Limb (tissue), 2 donors: ENCODE results near the gene DMPK.
"Not testable (repeated sequence)": the region's sequence is repeated elsewhere in the genome, so short reads cannot be mapped to it uniquely, and the experiment has no call there.

Source experiments
- DNase-seq, 2 donors: peaks; one replicate each; pipeline ENCODE4 v3.0.0-alpha.2; 2016; ENCODE audit errors: extremely low spot score in 2 of 2

The DMPK gene

DNA sequence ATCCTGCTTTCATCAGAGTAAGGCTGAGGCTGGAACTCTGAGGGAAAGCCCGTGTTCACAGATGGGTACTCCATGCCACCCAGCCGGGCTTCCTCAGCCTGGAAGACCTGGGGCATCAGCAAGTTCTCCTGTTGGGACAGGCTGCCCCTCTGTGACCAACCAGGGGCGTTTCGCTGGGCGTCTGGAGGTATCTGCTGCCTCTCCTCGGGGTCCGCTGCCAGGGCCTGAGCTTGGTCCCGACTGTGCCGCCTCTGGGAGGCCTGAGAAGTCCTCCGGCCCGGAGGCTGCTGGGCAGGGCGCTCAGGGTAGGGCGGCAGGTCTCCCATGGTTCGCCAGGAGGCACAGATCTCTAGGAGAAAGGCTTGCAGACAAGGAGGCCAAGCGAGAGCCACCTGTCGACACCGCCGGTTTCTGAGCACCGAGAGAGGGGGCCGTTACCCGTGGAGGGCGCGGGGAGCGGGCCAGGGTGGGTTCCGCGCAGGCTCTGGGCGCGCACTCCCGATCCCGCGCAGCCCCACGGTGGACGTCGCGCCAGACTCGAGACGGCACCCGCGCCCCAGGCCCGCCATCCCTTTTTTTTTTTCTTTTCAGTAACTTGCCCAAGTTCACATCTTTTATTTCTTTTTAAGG, 32.7 kb upstream of the DMPK start, which contains the start of gene RSPH6A:
Gene RSPH6A, minus strand, starts transcription at position 458 of the 630 bp plus-strand sequence. Its CDS starts 132 bp downstream, at position 326.
- no peak for DNase-seq

DNA sequence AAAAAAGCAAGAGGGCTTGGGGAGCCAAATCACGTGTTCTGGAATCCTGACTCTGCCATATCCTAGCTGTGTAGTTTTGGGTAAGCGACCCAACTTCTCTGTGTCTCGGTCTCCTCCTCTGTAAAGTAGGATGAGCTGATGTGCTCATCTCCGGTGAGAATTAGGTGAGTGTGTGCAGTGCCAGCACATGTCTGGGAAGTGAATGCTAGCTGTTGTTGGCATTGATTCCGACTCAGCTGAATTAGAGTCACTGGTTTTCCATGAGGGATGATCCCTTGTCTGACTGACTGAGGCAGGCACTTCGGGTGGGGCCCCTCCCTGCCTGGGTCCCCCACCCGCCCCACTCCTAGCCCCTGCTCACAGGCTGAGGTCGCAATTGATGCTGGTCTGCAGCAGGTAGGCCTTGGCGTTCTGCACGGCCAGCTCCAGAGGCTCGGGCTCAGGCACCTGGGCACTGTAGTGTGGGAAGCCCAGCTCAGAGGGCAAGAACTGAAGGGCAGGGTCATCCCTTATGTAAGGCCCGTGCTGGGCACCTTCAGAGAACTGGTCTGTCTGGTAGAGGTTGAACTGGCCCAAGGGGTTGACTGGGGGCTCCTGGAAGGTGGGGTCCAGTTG, 32.0 kb upstream of the DMPK start:
- no peak for DNase-seq

DNA sequence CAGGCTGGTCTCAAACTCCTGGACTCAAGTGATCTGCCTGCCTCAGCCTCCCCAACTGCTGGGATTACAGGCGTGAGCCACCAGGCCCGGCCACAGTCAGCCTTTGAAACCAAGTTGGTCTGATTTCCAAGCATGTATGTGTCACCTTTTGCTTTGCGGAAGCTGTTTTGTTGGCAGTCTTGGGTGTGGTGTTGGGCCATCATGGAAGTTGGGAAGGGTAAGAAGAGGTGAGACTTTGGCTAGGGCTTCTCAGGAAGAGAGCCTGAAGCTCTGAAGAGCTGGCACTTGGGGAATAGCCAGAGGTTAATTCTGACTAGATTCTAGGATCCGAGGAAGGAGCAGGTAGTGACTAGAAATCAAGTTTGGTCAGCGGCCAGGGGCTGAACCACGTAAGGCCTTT, 30.0 kb upstream of the DMPK start:
- DNase-seq = no peak

DNA sequence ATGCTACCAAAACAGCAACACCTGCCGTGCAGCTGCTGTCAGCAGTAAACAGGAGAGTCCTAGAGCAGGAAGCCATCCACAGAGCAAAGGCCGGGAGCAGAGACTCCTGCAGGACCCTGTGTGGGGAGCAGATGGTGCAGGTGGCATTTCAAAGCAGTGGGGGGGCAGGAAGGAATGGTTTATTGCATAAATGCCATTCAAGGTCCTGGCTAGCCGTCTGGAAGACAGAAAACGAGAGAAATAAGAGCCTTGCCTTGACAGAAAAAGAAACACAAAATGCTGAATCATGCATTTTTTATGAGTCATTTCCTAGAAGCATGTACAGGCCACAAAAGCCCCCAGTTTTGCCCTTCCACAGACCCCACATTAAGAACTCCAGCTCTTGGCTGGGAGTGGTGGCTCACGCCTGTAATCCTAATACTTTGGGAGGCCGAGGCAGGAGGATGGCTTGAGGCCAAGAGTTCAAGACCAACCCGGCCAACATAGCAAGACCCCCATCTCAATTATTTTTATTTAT, 27.4 kb upstream of the DMPK start:
- DNase-seq = no peak

DNA sequence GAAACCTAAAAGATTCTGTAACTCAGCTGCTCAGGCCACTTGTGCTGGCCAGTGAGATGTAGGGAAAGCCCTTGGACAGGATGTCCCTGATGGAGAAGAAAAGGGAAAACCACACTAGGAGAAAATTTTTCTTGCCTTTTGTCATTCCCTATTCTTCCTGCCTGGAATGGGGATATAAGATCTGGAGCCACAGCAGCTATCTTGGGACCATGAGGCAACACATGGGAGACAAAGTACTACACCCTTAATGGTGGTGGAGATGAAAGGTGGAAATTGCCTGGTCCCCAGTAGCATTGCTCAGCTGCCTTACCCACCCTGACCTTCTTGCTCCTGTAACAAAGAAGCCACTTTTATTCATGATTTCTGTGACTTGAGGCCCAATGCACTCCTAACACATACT, 23.4 kb upstream of the DMPK start:
- no peak for DNase-seq

DNA sequence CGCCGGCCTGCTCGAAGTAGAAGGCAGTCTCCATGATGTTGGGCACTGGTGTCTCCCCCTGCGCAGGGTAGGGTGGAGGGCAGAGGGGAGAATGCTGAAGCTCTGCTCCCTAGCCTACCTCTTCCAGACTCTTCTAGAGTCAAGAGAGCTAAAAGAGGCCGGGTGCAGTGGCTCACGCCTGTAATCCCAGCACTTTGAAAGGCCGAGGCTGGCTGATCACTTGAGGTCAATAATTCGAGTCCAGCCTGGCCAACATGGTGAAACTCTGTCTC, 22.6 kb upstream of the DMPK start:
- no peak for DNase-seq

DNA sequence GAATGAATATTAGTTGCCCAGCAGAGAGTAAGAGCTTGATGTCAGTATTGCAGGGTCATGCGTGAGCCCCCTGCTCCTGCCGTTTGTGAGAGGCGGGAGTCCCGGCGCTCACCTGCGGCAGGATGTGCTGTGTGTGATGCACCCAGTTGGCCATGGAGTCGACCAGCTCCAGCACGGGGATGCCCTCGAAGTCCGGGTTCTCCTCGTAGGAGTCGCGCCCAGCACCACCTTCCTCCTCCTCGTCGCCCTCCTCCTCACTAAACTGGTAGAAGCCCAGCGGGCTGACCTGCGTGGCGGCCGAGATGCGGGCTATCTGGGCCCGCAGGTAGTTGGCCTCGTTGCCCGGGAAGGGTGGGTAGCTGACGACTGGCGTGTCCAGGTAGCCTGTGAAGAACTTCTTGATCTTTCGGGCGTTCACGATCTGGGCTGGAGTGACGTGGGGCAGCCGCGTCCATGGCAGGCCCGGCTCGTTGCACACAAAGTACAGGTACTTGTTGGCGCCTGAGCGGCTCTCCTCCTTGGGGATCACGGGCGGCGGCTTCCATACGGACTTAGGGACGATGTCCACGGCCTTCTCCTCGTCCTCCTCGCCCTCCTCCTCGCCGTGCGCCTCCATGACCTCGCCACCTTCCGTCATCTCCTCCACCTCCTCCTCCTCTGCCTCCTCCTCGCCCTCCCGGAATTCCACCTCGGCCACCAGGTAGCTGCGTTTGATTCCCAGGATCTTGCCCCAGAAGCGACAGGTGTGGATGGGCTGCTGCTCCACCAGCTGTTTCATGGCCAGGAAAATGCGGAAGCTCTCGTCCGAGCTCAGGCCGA, 22.1 kb upstream of the DMPK start:
- no peak for DNase-seq

DNA sequence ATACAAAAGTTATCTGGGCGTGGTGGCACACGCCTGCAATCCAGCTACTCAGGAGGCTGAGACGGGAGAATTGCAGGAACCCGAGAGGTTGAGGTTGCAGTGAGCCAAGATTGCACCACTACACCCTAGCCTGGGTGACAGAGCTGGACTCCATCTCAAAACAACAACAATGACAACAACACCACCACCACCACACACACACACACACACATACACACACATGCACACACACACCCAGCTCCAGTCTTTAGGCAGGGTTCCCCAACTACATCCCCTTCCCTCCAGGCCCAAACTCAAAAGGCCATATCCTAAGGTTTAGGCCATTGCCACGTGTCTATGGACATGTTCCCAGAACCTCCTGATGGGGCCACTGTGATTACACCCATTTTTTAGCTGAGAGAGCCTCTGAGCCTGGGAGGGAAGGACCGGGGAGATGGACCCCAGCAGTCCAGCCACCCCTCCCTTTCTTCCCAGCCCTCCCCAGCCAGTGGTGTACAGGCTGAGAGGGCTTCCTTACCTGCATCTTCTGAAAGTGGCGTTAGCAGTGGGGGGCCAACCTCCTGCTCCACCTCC, 19.4 kb upstream of the DMPK start:
- DNase-seq = no peak

DNA sequence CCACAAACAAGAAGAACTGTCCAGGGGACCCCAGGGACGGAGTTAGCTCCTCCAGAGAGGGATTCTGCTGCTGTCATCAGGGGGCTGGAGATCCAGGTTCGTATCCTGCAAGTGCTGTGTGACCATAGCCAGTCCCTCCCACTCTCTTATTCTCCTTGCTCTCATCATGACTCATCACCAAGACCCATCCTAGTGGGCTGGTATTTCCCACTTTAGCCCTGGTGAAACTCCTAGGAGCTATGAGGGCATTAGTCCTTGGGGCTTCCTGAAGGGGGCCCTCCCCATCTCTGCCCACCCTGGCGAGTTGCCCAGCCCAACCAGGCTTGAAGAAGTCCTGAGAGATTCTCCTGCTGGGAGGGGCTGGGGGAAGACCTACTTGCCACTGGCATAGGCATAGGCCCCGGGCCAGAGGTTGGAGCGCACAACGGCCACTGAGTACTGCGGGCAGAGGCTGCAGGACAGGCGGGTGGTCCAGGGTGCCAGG, 17.8 kb upstream of the DMPK start:
- DNase-seq = peak in 1 of 2 donors; percentile 30

DNA sequence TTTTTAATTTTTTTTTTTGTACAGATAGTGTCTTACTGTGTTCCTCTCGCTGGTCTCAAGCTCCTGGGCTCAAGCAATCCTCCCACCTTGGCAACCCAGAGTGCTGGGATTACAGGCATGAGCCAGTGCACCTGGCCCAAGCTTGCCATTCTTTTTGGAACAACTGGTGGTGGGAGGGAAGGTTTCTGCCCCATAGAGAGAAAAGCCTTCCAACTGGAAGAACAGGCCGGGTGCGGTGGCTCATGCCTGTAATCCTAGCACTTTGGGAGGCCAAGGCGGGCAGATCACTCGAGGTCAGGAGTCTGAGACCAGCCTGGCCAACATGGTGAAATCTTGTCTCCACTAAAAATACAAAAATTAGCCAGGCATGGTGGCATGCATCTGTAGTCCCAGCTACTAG, 17.3 kb upstream of the DMPK start:
- not testable (repeated sequence) for DNase-seq

DNA sequence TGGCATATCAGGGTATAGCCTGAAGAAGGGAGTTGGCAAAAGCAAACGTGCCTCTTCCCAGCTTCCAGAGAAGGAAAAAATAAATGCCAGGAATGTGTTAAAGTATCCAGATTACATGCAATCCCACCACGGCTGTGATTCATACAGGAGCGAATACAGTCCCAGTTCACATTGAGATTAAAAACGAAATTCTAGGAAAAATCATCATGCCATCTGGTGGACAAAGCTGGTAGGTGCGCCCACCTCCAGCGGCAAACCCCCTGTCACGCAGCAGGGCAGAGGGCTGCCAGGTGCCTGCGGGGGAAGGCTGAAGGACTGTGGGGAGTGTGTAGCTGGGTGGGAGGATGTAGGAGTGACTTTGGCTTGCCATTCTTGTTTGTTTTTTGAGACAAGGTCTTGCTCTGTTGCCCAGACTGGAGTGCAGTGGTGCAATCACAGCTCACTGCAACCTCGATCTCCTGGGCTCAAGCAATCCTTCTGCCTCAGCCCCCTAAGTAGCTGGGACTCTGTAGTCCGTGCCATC, 16.8 kb upstream of the DMPK start:
- DNase-seq = peak; percentile 67 to 83

DNA sequence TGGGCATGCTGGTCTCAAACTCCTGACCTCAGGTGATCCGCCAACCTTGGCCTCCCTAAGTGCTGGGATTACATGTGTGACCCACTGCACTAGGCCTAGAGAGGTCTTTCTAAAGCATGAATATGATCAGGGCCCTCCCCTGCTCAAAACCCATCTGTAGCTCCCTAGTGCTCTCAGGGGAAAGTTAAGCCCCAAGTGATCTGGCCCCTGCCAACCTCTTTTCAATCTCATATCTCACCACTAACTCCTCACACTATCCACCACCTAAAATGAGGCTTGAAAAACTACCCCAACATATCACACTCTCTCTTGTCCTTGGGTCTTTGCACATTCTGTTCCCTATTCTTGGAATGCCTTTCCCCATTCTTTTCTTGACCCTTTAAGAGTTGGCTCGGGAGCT, 12.3 kb upstream of the DMPK start:
- no peak for DNase-seq

DNA sequence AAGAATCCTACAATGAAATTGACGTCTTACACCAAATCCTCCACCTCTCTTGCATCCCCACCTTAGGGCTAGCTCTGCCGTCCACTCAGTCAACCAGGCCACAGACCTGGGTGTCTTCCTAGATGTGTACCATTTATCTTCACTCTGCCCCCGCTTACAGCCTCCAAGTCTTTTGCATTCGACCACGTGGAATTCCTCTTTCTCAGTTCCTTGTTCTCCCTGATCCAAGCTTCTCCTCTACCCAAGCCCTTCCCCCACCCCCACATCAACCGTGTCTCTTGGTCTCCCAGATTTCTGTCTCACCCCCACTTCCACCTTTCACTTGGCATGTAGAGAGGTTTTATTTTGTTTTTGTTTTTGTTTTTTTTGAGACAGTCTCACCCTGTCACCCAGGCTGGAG, 11.6 kb upstream of the DMPK start:
- DNase-seq = no peak

DNA sequence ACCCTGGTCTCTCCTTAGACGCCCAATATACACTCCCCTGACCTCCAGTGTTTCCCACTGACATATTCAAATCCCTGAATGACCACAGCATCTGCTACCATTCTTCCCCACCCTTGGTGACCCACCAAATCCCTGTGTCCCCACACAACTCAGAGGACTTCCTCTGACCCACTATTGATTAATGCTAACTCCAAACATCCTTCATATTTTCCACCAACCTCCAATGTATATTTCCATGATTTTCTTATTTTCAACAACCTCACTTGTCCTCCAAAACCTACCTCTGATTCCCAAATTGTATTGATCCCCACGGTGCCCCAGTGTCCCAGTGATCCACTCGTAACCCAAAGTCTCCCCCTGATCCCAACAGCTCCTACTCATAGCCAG, 10.9 kb upstream of the DMPK start:
- DNase-seq = no peak

DNA sequence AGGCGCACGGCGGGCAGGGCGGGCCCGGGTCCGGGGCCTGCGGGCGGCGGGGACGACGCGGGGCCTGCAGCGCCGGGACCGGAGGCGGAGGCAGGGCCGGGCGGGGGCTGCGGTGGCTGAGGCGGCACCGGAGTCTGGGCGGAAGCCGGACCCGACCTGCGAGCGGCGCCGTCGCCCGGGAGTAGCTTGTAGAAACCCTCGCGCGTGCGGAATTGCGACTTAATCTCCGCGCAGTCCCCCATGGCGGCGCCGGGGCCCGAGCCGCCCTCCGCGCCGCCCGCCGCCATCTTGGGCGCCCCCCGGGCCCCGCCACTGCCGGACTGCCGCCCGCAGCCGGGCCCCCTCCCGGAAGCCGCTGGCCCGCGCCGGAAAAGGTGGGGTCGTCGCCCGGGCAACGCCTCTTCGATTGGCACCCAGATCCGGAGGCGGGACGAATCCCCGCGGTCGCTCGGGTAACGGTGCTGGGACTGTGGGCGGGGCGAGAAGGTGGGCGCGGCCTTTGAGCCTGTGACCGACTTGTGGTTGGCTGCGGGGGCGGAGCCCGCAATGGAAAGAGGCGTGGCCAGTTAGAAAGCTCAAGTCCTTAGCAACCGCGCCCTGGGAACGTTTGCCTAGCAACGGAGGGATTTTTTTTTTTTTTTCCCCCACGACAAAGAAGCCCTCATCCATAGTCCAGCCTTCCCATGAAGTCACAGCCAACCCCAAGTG, 10.3 kb upstream of the DMPK start, which contains the start of gene DMWD:
Gene DMWD, minus strand, starts transcription at position 376 of the 708 bp plus-strand sequence. Its CDS starts 89 bp downstream, at position 287.
- peak; percentile 99 to 100 for DNase-seq

DNA sequence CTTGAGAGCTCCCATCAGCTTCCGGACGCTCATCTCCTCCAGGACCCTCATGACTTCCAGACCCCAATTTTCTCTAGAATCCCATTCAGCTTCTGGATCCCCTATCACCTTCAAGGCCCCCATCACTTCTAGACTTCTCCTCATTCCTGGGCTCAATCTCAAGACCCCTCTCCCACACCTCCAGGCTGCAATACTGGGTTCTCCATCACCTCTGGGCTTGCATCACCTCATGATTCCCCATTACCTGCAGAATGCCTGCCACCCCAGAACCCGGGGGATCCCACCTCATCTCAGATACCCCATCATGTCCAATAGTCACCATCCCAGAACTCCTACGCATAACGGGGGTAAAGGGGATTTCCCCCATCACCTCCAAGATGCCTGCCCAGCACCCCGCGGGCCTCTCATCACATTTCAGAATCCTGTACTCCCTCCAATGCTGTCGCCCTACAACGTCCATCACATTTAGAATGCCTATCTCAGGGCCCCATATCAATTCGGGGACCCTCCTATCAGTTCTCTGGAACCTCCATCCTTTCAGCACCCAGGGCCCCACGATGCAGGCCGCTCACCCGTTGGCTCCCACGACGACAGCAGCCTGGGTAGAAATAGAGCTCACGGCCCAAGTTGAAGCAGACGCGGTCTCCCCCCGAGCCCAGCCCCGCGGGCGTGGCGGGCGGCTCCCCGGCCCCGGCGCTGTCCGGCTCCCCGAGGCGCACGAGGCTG, 9.6 kb upstream of the DMPK start:
- DNase-seq = no peak

DNA sequence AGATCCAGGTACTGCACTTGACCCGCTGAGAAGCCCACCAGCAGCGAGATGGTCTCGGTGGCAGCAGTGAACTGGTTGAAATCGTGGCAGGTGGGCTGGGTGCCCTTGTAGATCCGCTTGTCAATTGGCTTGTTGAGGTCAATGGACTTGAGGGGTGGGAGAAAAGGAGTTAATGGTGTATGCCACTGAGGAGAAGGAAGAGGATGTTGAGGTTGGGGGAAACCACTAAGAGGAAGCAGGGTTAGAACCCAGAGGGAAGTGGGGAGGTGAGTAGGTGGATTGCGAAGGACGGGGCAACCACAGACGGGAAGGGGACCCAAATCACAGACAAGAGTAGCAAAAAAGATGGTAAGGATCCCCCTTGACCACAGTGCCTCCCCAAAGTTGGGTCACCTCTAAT, 8.7 kb upstream of the DMPK start:
- DNase-seq = no peak

DNA sequence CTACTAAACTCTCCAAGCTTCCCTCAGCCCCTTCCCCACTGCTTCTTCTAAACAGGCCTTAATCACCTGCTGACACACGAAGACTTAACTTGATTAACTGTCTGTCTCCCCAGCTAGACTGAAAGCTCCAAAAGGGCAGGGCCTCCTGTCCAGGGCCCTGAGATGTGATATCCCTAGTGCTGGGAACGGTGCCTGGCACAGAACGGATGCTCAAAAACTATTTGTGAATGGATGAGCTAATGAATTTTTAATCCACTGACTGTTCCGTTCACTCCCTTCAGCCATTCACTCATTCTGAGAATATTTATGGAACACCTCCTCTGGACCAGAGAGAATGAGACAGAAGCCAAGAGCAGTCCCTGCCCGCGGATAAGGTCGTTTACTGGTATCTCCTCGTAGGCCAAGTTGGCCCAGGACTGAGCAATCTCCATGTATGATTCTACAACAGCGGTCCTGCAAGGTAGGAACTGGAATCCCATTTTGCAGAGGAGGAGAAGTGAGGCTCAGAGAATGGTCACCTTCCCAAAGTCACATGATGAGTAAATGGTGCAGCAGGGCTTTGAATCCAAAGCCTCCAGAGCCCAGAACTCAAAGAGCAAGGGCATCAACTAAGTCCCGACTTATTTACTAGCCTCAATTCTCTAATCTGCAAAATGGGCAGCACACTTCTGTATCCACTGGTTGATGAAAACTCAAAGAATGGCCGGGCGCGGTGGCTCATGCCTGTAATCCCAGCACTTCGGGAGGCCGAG, 6.9 kb upstream of the DMPK start:
- no peak for DNase-seq

DNA sequence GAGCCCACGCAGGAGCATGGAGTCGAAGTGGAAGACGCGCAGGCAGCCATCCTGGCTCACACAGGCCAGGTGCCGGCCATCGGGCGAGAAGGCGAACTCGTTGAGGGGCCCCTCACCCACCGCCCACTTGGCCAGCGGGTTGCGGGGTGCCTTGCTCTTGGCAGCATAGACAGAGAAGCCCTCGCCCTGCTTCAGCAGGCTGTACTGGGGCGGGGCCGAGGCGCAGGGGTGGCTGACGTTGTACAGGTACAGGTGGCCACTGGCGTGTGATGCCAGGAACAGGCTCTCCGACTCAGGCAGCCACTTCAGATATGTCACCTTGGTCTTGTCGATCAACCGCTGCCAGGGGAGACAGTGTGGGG, 4.2 kb upstream of the DMPK start:
- no peak for DNase-seq
